RWPE1 (cell line): Measurements from ENCODE around the gene MYO9B.
A peak's percentile ranks its signal among the peaks of the same experiment; 100 is the strongest.
"Not testable (repeated sequence)": the region's sequence is repeated elsewhere in the genome, so short reads cannot be mapped to it uniquely, and the experiment has no call there.

Experiments
- CTCF ChIA-PET: fragments of 350-600 bp; sonication (Branson Sonifier 250); formaldehyde crosslinking; extraction: SDS; loops from one replicate; lab custom pipeline; 2021; lab: Yijun Ruan, JAX
- POLR2A ChIA-PET: fragments of 400-600 bp; formaldehyde crosslinking; extraction: SDS; loops from one replicate; lab custom pipeline; 2020; ENCODE audit warnings: antibody characterized with exemption; ENCODE audit not compliant: low non-redundant PET; lab: Yijun Ruan, JAX
- DNase-seq: peaks from one replicate; pipeline ENCODE4 v3.0.0; 2012; ENCODE audit warnings: low spot score
- H3K27ac ChIP-seq: fragments of 450-650 bp; 2 replicates; pipeline ENCODE4 v1.5.1; 2017
- TF ChIP-seq, protein P1 (sequence below): fragments of 450-650 bp; conservative IDR thresholded peaks from 2 replicates; pipeline ENCODE4 v1.5.1; 2017; ENCODE audit warnings: low read depth, mild to moderate bottlenecking

Gene MYO9B

DNA sequence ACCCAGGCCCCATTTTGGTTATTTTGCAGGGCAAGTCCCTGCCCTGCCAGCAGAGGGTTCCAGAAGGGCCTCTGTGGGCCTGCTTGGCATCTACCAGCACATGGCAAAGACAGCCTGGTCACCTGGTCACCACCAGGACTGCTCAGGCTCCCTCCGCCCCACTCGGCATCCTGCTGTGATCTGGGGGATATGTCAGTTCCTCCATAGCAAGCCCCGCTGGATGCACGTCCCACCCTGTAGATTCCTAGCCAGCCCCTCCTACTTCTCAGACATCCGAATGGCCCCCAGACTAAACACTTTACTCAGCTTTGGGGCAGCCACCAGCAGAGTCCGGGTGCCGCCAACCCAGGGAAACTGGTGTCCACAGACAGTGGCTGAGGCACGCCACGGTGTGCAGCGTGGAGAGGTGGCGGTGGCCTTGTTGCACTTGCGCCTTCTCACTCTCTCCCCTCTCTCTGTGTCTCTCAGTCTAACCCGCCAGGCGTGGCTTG is 107.7 kb downstream of the MYO9B start:
- TF ChIP-seq, protein P1, sequence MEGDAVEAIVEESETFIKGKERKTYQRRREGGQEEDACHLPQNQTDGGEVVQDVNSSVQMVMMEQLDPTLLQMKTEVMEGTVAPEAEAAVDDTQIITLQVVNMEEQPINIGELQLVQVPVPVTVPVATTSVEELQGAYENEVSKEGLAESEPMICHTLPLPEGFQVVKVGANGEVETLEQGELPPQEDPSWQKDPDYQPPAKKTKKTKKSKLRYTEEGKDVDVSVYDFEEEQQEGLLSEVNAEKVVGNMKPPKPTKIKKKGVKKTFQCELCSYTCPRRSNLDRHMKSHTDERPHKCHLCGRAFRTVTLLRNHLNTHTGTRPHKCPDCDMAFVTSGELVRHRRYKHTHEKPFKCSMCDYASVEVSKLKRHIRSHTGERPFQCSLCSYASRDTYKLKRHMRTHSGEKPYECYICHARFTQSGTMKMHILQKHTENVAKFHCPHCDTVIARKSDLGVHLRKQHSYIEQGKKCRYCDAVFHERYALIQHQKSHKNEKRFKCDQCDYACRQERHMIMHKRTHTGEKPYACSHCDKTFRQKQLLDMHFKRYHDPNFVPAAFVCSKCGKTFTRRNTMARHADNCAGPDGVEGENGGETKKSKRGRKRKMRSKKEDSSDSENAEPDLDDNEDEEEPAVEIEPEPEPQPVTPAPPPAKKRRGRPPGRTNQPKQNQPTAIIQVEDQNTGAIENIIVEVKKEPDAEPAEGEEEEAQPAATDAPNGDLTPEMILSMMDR = no peak
- DNase-seq = no peak
- peak overlapping the region; percentile 3; the same call in 1 of the 2 replicates for H3K27ac ChIP-seq
- CTCF ChIA-PET = no interaction called here
- POLR2A ChIA-PET = no interaction called here

DNA sequence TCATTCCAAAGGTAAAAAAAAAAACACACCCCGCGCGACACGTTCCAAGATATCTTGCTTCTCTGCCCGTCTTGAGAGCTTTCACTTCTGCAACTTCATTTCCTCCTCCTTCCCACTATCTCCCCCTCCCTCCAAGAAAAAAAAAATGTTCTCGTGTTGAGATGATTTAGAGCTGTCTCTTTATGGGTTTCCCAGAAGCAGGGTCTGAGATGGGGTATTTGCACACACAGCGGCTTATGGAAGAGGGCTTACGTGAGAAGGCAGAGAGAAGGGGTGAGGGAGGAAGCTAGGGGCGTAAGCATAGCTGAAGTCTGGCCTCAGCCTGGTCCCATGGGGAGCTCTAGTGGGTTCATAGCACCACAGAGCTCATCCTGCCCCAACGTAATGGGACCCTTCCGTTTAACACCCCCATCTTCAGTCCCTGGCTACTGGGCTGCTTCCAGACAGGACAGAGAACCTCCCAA is 108.3 kb downstream of the MYO9B start:
- no peak for DNase-seq
- ChIA-PET POLR2A (no interaction called here), CTCF (no interaction called here)
- peak overlapping the region; percentile 6; the same call in 1 of the 2 replicates for H3K27ac ChIP-seq
- TF ChIP-seq, protein P1 = no peak

DNA sequence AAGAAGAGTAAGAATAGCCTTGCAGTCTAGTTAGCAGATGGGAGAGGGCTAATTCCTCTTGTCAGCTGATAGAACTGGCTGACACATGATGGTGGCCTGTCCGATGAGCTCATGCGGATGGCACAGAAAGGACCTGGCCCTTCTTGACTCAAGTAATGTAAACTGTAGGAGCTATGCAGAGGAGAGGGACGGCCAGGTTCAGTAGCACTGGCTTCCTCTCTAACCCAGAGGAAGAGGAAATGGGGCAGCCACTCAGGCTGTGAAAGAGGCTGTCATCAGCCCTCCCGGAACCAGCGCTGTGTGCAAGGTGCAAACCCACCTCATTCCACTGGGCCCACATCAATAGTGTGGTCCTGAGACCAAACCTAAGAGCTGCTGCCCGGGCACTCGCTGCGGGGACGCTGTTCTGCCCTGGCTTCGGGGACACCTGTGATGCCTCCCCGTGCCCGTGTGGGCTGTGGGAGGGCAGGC is 108.8 kb downstream of the MYO9B start:
- ChIA-PET CTCF (no interaction called here), POLR2A (no interaction called here)

DNA sequence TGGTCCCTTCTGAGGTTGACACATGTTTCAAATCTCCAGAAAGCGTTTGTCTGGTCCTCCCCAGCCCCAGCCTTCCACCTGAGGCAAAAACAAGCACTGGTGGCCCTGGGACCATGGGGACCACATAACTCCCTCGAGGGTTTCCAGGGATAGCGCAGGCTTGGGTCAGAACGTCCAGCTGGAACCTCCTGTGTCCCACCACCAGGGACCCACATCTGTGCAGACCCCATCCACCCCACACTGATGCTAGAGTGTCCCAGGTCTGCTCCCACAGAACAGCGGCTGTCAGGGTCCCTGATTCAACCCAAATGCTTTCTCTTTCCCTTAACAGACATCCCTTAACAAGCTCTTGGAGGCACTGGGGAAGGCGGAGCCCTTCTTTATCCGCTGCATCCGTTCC is 110.0 kb downstream of the MYO9B start:
- peak overlapping the region; percentile 5; the same call in 1 of the 2 replicates for H3K27ac ChIP-seq
- TF ChIP-seq, protein P1 = no peak
- no peak for DNase-seq
- POLR2A ChIA-PET = interaction anchor here (0.7 kb wide), 2 partner anchors 109 to 123 kb away, joined by 3 read pairs; no protein-coding TSS in a partner anchor
- CTCF ChIA-PET = no interaction called here

More for the DNA sequence above, 108.8 kb downstream of the MYO9B start:
- H3K27ac ChIP-seq = peak overlapping the region; percentile 6; the same call in 1 of the 2 replicates
- DNase-seq = no peak
- TF ChIP-seq, protein P1 = no peak

DNA sequence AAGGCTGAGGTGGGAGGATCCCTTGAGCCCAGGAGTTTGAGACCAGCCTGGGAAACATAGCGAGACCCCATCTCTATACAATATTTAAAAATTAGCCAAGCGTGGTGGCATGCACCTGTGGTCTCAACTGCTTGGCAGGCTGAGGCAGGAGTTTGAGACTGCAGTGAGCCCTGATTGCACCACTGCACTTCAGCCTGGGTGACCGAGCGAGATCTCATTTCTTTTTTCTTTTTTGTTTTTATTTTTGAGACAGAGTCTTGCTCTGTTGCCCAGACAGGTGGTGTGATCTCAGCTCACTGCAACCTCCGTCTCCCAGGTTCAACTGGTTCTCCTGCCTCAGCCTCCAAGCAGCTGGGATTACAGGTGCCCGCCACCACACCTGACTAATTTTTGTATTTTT is 116.2 kb downstream of the MYO9B start:
- DNase-seq, POLR2A ChIA-PET, CTCF ChIA-PET, H3K27ac ChIP-seq: not testable (repeated sequence)

DNA sequence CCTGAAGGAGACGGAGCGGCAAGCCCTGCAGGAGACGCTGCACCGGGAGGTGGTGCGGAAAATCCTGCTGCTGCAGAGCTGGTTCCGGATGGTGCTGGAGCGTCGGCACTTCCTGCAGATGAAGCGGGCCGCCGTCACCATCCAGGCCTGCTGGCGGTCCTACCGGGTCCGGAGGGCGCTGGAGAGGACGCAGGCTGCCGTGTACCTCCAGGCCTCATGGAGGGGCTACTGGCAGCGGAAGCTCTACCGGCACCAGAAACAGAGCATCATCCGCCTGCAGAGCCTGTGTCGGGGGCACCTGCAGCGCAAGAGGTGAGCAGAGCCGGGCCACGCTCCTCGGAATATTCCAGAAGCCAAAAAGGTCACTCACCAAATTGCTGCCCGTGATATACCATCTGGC is 117.2 kb downstream of the MYO9B start:
- DNase-seq = no peak
- ChIA-PET POLR2A (no interaction called here), CTCF (no interaction called here)
- TF ChIP-seq, protein P1 = no peak
- H3K27ac ChIP-seq = no peak overlapping the region

DNA sequence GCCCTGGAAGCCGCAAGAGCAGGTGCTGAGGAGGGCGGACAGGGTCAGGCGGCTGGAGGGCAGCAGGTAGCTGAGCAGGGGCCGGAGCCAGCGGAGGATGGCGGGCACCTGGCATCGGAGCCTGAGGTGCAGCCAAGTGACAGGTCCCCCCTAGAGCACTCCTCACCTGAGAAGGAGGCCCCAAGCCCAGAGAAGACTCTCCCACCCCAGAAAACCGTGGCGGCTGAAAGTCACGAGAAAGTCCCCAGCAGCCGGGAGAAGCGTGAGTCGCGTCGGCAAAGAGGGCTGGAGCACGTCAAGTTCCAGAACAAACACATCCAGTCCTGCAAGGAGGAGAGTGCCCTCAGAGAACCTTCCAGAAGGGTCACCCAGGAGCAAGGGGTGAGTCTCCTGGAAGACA is 119.0 kb downstream of the MYO9B start:
- TF ChIP-seq, protein P1 = no peak
- ChIA-PET POLR2A (no interaction called here), CTCF (interaction anchor here (0.6 kb wide), 1 partner anchor 129 kb away, joined by 3 read pairs; no protein-coding TSS in a partner anchor)
- no peak for DNase-seq
- H3K27ac ChIP-seq = no peak overlapping the region
